HG02981 (cell line): ENCODE results near the gene GPR55.

Experiments
- ATAC-seq: cut with Tn5 transposase; IDR thresholded peaks from one replicate; pipeline ENCODE4 v1.9.1; 2021; ENCODE audit warnings: mild to moderate bottlenecking, moderate library complexity; ENCODE audit not compliant: unreplicated experiment

The GPR55 gene

GRCh38 chr2:230902180-230902899 is 22.7 kb downstream of the GPR55 start:
- peak; percentile 56 for ATAC-seq

GRCh38 chr2:230901006-230901405 is 24.0 kb downstream of the GPR55 start:
- ATAC-seq = no peak

- no peak for ATAC-seq
Observed at GRCh38 chr2:230900336-230900995, 24.6 kb downstream of the GPR55 start.

- no peak for ATAC-seq
Observed at GRCh38 chr2:230899786-230900185, 25.3 kb downstream of the GPR55 start.

DNA sequence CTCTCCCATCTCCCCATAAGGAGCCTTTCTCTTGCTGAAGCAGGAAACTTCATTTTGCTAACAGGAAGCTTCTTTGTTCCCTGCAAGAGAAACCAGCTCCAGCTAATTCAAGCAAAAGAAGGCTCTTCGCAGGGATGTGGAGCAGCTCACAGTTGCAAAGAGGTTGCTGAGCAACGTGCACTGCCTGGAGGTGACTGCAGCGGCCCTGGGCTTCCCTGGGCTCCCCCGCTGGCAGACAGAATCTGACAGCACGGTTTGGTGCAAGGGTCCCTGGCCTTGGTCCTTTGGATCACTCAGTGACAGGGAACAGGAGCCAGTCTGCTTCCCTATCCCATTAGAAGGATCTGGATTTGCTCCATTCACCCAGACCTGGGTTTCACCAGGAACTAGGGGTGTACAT is 25.8 kb downstream of the GPR55 start:
- ATAC-seq = no peak

DNA sequence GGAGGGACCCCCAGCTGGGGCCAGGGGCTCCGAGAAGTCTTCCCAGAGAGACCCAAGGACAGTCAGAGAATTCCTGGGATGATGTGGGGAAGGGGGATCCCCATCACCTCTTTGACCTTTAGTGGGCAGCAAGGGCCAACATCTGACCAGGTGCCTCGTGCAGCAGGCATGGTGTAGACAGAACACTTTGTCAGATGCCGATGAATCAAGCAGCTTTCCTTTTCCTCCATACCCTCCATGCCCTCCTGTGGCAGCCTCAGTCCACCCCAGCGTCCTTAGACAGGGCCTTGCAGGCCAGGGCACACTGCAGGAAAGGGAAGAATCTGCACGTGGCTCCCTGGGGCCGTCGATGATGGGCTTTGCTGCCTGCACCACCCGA is 26.3 kb downstream of the GPR55 start:
- ATAC-seq = no peak

- ATAC-seq = no peak
Observed at GRCh38 chr2:230898016-230898712, 26.9 kb downstream of the GPR55 start.

DNA sequence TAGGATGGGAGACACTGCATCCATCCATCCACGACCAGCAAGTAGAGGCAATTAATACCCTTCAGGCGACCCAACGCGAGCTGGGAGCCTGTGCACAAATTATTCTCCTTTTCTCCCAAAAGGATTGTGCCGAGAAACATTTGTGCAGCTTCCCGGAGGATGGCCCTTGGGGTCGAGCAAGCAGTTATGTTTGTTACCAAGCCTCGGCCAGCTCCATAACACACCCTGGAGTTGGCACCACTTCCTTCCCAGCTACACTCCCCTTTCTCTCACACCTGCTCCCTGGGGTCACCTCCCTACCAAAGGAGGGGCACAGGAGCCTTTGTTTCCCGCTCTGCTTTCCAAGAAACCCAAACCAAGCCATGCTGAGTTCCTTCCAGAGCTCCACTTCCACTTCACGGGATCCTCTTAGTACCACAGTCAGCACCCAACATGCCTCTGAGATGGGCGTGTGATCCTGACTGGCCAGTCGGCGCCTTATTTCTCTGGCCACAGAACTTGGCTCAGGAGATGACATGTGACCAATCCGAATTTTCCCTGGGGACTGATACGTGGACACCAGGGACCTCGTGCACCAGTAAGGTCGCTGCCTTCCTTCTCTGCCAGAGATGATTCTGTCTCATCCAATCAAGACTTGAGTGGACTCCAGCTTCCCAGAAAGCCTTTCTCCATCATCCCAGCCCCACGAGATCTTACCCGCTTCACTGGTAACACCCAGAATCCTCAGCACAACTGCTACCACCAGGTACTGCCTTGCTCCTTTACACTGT is 28.5 kb downstream of the GPR55 start:
- no peak for ATAC-seq

GRCh38 chr2:230895536-230896345 is 29.3 kb downstream of the GPR55 start:
- ATAC-seq = no peak

- ATAC-seq = no peak
Observed at GRCh38 chr2:230893841-230894781, 30.9 kb downstream of the GPR55 start.

DNA sequence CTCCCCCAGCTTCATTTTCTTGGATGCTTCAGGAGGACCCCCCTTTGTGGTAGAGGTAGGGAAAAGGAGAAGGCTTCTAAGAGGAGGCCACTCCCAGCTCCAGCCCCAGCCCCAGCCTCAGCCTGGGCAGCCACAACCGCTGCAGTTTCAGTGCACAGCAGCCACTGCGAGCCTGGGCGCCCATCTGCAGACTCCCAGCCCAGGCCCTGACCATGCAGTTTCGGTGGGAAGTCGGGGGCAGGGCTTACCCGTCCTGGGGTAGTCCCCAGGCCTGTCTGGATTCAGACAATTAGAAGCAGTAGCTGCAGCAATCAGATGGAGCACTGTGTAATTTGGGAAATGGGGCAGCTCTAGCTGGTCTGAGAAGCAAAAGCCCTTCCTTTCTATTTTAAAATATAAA is 31.7 kb downstream of the GPR55 start:
- ATAC-seq = no peak

- no peak for ATAC-seq
Observed at GRCh38 chr2:230891509-230891908, 33.5 kb downstream of the GPR55 start.

GRCh38 chr2:230891064-230891463 is 34.0 kb downstream of the GPR55 start:
- ATAC-seq = no peak

DNA sequence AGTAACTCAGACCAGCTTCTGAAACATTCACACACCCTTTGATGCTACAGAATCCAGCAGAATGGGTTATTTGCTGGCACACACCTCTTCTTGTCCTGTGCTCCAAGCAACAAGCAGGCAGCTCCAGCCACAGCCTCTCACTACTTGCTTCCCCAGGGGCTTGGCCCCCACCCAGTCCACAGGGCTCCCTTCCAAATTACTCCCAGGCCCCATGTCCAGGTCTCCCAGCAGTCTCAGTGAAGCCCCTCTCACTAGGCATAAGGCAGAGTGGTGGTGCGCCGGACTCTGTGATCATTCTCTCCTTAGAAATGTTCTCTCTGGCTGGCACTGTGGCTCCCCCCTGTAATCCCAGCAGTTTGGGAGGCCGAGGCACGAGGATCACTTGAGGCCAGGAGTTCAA is 34.4 kb downstream of the GPR55 start:
- no peak for ATAC-seq

GRCh38 chr2:230889911-230890601 is 35.0 kb downstream of the GPR55 start:
- ATAC-seq = no peak

DNA sequence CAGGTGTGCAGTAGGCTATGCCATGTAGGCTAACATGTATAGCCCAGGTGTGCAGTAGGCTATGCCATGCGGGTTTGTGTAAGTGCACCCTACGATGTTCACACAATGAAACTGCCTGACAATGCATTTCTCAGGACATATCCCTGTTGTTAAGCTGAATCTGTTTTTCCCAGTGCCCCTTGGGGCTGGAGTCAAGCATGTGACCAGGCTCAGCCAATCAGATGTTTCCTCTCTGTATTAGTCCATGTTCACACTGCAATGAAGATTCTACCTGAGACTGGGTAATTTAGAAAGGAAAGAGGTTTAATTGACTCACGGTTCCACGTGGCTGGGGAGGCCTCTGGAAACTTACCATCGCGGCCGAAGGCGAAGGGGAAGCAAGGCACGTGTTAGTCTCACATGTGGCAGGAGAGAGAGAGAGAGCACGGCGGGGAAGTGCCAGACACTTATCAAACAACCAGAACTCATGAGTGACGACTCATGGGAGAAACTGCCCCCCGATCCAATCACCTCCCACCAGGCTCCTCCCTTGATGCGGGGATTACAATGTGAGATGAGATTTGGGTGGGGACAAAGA is 36.1 kb downstream of the GPR55 start:
- no peak for ATAC-seq

DNA sequence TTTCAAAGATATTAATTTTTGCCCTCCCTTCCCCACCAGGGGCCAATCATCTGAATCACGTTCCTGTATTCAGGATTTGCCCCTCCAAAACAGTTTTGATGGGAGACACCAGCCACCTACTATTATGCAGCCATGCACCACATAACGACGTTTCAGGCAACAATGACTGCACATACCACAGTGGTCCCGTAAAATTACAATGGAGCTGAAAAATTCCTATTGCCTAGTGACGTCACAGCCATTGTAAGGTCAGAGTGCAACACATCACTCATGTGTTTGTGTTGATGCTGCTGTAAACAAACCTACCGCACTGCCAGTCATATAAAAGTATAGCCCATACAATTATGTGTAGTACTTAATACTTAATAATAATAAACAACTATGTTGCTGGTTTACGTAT is 37.7 kb downstream of the GPR55 start:
- ATAC-seq = no peak

DNA sequence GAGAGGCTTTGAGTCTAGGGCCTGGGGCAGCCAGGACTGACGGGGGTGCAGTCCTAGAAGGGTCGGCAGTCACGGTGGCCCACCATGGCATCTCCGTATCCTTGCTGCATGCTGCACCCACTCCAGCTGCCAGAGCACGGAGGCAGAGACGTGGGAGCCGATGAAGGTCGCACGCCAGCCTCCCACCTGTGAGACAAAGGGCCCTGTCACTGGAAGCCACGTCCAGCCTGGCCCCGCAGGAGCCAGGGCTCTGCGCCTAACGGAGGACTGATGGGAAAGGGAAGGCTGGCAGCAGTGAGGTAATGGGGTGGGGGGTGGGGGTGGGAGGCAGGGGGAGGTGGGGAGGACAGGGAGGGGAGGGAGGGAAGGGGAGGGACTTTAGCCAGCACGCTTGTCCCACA is 38.4 kb downstream of the GPR55 start:
- ATAC-seq = no peak

DNA sequence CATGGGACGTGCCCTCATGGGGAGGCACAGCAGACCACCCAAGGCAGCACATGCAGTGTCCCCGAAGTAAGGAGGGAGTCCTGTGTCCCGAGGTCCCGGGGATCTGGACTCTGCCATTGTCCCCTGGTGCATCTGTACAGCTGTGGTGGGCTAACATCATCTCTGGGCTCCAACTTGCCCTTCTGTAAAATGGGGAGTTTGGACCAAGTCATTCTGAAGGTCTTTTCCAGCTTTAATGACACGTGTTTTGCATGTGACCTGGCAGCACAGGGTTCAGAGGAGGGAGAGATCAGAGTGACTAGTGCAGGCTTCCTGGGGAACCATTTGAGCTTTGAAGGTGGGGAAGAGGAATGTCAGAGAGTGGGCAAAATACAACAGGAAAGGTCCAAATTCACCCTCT is 38.8 kb downstream of the GPR55 start:
- no peak for ATAC-seq
